GM12878 (cell line): ENCODE measurements around the gene MVB12B. TPM values are rescaled to one million over a fixed set of nuclear protein-coding genes. Genes with fewer than 3 reads are reported as not detected.

Experiments
- ATAC-seq: fragments of 200-7000 bp; cut with Tn5 transposase; 3 replicates; pipeline ENCODE4 v1.9.1; 2020; ENCODE audit warnings: mild to moderate bottlenecking, moderate library complexity
- BruUV-seq: library from RNA; stranded (reverse); fragments of 400-500 nt; replicated peaks from 2 replicates; lab custom pipeline; 2021; lab: Mats Ljungman, UMichigan
- CTCF ChIA-PET: fragments of 300-600 bp; sonication (Branson Sonifier 250); formaldehyde crosslinking; extraction: SDS; loops from one replicate; lab custom pipeline; 2021; ENCODE audit warnings: inconsistent platforms; lab: Yijun Ruan, JAX
- POLR2A ChIA-PET: fragments of 350-600 bp; formaldehyde crosslinking; extraction: SDS; loops from one replicate; lab custom pipeline; 2021; ENCODE audit warnings: inconsistent platforms; lab: Charles Lee
- RAD21 ChIA-PET: fragments of 300-600 bp; sonication (Branson Sonifier 250); formaldehyde crosslinking; loops from one replicate; lab custom pipeline; 2023; ENCODE audit warnings: antibody characterized with exemption; ENCODE audit not compliant: unreplicated experiment; lab: Charles Lee
- SMC1A ChIA-PET: fragments of 300-600 bp; sonication (Branson Sonifier 250); formaldehyde crosslinking; loops from one replicate; lab custom pipeline; 2023; ENCODE audit not compliant: unreplicated experiment, uncharacterized antibody; lab: Charles Lee
- DNase-seq: peaks from one replicate; pipeline ENCODE4 v3.0.0-alpha.2; 2011; ENCODE audit warnings: low read depth, low spot score
- FAIRE-seq: peaks from 3 replicates; lab custom pipeline; 2011; peaks lifted over from hg19 to GRCh38; lab: Jason Lieb, UNC
- H2AFZ ChIP-seq: 2 replicates; pipeline ENCODE4 v1.6.0; 2011; ENCODE audit warnings: low read depth, low read length, control low read depth; ENCODE audit not compliant: control insufficient read depth
- H3K27ac ChIP-seq: 2 replicates; pipeline ENCODE4 v1.5.1; 2011; ENCODE audit warnings: control low read depth; ENCODE audit not compliant: control insufficient read depth, insufficient read depth
- H3K27me3 ChIP-seq, 2 experiments: replicated peaks in 1 of 2; 2 replicates each; pipeline versions ENCODE4 v1.6.0 to v1.6.1; 2011; ENCODE audit warnings: low read length in 1 of 2; ENCODE audit not compliant: control insufficient read depth in 2 of 2, insufficient read depth in 2 of 2
- H3K36me3 ChIP-seq, 2 experiments: 2 replicates each; pipeline ENCODE4 v1.5.1; 2011; ENCODE audit warnings: low read length in 1 of 2; ENCODE audit not compliant: control insufficient read depth in 2 of 2, insufficient read depth in 2 of 2
- H3K4me1 ChIP-seq: 2 replicates; pipeline ENCODE4 v1.6.1; 2011; ENCODE audit warnings: mild to moderate bottlenecking, low read length, moderate library complexity, mixed read lengths; ENCODE audit not compliant: control insufficient read depth, insufficient read depth
- H3K4me2 ChIP-seq: 2 replicates; pipeline ENCODE4 v1.6.0; 2011; ENCODE audit warnings: control low read depth; ENCODE audit not compliant: control insufficient read depth, insufficient read depth
- H3K4me3 ChIP-seq: fragments of 200-600 bp; sonication (generic); 2 replicates; pipeline ENCODE4 v1.5.1; 2016
- H3K79me2 ChIP-seq: 2 replicates; pipeline ENCODE4 v1.6.0; 2011; ENCODE audit warnings: low read length; ENCODE audit not compliant: control insufficient read depth, insufficient read depth
- H3K9ac ChIP-seq: 2 replicates; pipeline ENCODE4 v1.8.0; 2011; ENCODE audit warnings: low read length, control low read depth, mixed read lengths; ENCODE audit not compliant: control insufficient read depth, insufficient read depth
- H3K9me3 ChIP-seq: replicated peaks from 3 replicates; pipeline ENCODE4 v1.5.1; 2011; ENCODE audit warnings: mild to moderate bottlenecking, low read length; ENCODE audit not compliant: control insufficient read depth, insufficient read depth
- H4K20me1 ChIP-seq: 2 replicates; pipeline ENCODE4 v1.6.0; 2011; ENCODE audit not compliant: control insufficient read depth, insufficient read depth
- ETV6 ChIP-seq, 2 experiments: fragments of 450-650 bp in 1 of 2; IDR thresholded peaks in 1 of 2; conservative IDR thresholded peaks in 1 of 2; 2 replicates each; pipeline ENCODE4 v1.6.1; 2014; ENCODE audit warnings: antibody characterized with exemption in 1 of 2, borderline replicate concordance in 1 of 2, low read depth in 1 of 2, mild to moderate bottlenecking in 1 of 2, moderate library complexity in 1 of 2
- EZH2 ChIP-seq: IDR thresholded peaks from 2 replicates; pipeline ENCODE4 v1.6.1; 2012; ENCODE audit warnings: low read depth, mild to moderate bottlenecking, control low read depth, inconsistent platforms, low read length, borderline replicate concordance; ENCODE audit not compliant: control insufficient read depth
- FOXK2 ChIP-seq: fragments of 450-650 bp; IDR thresholded peaks from 2 replicates; pipeline ENCODE4 v1.6.1; 2017; ENCODE audit warnings: mild to moderate bottlenecking, moderate library complexity
- HCFC1 ChIP-seq: fragments of 150-350 bp; IDR thresholded peaks from 2 replicates; pipeline ENCODE4 v1.6.1; 2014; ENCODE audit warnings: low read length
- RAD51 ChIP-seq: fragments of 450-650 bp; IDR thresholded peaks from 2 replicates; pipeline ENCODE4 v1.6.1; 2016; ENCODE audit warnings: moderate library complexity, mild to moderate bottlenecking, inconsistent platforms
- SIN3A ChIP-seq: IDR thresholded peaks from 2 replicates; pipeline ENCODE4 v1.6.1; 2012; ENCODE audit warnings: low read depth, low read length, improper control_type of control experiment
- TBL1XR1 ChIP-seq: IDR thresholded peaks from 2 replicates; pipeline ENCODE4 v1.6.1; 2012; ENCODE audit warnings: low read depth, low read length, improper control_type of control experiment
- ZBED1 ChIP-seq: IDR thresholded peaks from 2 replicates; pipeline ENCODE4 v1.6.1; 2016; ENCODE audit warnings: borderline replicate concordance
- ZNF207 ChIP-seq: fragments of 450-650 bp; IDR thresholded peaks from 2 replicates; pipeline ENCODE4 v1.6.1; 2014; ENCODE audit warnings: antibody characterized with exemption, mild to moderate bottlenecking, borderline replicate concordance
- WGBS: methylation state at CpG from one replicate; pipeline ENCODE4 v1.1.6; 2016; ENCODE audit warnings: low lambda C conversion rate; ENCODE audit not compliant: insufficient replicate concordance, insufficient coverage; ENCODE audit errors: missing lambda C conversion rate; 5-methylcytosine and 5-hydroxymethylcytosine counted together
- in situ Hi-C: fragments of 300-500 bp; cut with MboI; formaldehyde crosslinking; loops from 9 replicates; pipeline ENCODE4 v1.14.3; 2018; ENCODE audit warnings: mixed read lengths
- intact Hi-C: fragments of 100-400 bp; cut with micrococcal nuclease; formaldehyde crosslinking; loops from one replicate; pipeline ENCODE4 v1.14.2; 2022; ENCODE audit not compliant: unreplicated experiment
- polyA plus RNA-seq, 11 experiments: library from polyadenylated mRNA; depleted of rRNA in 4 of 11; unstranded in 6 of 11; stranded (reverse) in 5 of 11; fragments of >200 nt; fragmentation: Nextera tagmentation in 4 of 11; fragmentation: Illumina TruSeq in 1 of 11; extraction: Ambion mirVana in 4 of 11; extraction: Trizol in 1 of 11; gene quantifications; 1 replicate in 1 of 11; 2 replicates in 10 of 11; pipeline versions ENCODE4 v1.2.1 to v1.2.3, GENCODE V29; 2011 to 2016; ENCODE audit warnings: inconsistent platforms in 2 of 11, missing spikeins in 2 of 11, low read depth in 1 of 11
- total RNA-seq, 4 experiments: library from RNA; depleted of rRNA in 3 of 4; stranded (reverse); fragments of >200 nt in 3 of 4; fragmentation: Illumina TruSeq in 1 of 4; extraction: Trizol in 1 of 4; gene quantifications; 2 replicates each; pipeline versions ENCODE4 v1.2.1 to v1.2.3, GENCODE V29; 2013 to 2021
- TF ChIP-seq, protein P1 (sequence below): IDR thresholded peaks from 2 replicates; pipeline ENCODE4 v1.6.1; 2012; ENCODE audit warnings: improper control_type of control experiment, low read depth, low read length; ENCODE audit not compliant: insufficient replicate concordance
- TF ChIP-seq, protein P2 (sequence below): fragments of 450-650 bp; IDR thresholded peaks from 2 replicates; pipeline ENCODE4 v1.6.1; 2017; ENCODE audit warnings: borderline replicate concordance
- TF ChIP-seq, protein P3 (sequence below): IDR thresholded peaks from 2 replicates; pipeline ENCODE4 v1.6.1; 2011; ENCODE audit warnings: borderline replicate concordance, low read depth, mild to moderate bottlenecking, moderate library complexity, low read length; ENCODE audit not compliant: insufficient read depth, poor library complexity, severe bottlenecking

Gene MVB12B
- total and polyA plus RNA-seq, 10 of the 15 experiments (the other 5 are each of a cell fraction or from before 2014, with no cell fraction given) = 0.08 TPM; not detected in 9

DNA sequence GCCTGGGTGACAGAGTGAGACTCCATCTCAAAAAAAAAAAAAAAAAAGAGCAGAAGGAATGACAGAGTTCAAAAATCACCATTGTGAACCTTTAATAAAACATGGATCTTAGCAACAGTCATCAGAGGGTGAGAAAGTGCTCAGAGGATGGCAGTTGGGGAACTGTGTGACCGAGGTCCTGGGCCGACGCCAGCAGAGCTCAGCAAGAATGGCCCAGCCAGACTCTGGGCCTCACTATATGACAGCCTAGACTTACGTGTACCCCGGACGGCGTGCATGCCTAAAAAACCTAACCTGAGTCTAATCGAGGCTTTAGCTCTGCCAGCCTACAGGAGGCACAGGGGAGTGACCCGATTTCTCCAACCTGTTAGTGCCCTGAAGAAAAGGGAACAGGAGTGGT lies 64.3 kb downstream of the MVB12B start (continued):
- TF ChIP-seq RAD51 = no peak
- TF ChIP-seq SIN3A = no peak

DNA sequence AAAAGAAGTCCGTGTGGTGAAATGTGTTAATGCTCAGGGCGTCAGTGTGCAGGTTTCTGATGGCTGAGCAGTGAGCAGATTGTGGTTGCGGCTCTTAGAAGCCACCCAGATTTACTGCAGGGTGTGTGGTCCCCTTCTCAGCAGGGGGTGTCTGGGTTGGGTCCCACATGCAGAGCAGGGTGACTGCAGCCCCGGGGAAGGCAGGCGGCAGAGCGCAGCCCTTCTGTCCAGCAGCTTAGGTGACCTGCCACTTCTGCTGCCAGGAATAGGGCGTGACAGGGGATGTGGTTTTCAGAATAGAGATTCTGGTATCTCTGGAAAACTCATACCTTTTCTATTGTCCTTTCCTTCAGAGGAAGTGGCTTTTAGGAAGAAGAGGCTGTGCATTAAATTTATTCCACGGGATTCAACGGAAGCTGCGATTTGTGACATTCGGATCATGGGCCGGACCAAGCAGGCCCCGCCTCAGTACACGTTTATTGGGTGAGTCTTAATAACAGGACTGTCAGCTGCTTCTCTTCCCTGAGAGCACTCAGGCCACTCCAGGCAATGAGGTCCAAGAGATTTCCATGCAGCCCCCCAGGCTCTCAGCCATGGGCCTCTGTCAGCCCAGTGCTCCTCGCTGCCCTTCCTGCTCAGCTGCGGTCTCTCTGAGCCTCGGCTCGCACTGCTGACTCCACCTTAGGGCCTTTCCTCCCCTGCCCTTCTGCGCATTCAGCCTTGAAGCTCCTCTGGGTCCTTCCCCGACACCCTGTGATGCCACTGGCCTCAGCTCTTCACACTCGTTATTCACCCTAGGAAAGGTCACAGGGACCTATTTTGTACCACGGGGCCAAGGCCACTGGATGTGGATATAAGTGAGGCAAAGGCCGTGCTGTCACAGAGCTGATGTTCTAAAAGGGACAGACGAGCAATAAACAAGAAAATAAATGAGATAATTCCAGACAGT lies 65.4 kb downstream of the MVB12B start:
- Histone ChIP-seq H3K9me3 (no peaks in the 10 kb centered on the region), H3K4me2 (no peak overlapping the region), H3K79me2 (no peaks in the 10 kb centered on the region), H3K36me3 (no peaks in the 10 kb centered on the region)
- no peak for DNase-seq
- POLR2A ChIA-PET = no interaction called here
- TF ChIP-seq, protein P1, sequence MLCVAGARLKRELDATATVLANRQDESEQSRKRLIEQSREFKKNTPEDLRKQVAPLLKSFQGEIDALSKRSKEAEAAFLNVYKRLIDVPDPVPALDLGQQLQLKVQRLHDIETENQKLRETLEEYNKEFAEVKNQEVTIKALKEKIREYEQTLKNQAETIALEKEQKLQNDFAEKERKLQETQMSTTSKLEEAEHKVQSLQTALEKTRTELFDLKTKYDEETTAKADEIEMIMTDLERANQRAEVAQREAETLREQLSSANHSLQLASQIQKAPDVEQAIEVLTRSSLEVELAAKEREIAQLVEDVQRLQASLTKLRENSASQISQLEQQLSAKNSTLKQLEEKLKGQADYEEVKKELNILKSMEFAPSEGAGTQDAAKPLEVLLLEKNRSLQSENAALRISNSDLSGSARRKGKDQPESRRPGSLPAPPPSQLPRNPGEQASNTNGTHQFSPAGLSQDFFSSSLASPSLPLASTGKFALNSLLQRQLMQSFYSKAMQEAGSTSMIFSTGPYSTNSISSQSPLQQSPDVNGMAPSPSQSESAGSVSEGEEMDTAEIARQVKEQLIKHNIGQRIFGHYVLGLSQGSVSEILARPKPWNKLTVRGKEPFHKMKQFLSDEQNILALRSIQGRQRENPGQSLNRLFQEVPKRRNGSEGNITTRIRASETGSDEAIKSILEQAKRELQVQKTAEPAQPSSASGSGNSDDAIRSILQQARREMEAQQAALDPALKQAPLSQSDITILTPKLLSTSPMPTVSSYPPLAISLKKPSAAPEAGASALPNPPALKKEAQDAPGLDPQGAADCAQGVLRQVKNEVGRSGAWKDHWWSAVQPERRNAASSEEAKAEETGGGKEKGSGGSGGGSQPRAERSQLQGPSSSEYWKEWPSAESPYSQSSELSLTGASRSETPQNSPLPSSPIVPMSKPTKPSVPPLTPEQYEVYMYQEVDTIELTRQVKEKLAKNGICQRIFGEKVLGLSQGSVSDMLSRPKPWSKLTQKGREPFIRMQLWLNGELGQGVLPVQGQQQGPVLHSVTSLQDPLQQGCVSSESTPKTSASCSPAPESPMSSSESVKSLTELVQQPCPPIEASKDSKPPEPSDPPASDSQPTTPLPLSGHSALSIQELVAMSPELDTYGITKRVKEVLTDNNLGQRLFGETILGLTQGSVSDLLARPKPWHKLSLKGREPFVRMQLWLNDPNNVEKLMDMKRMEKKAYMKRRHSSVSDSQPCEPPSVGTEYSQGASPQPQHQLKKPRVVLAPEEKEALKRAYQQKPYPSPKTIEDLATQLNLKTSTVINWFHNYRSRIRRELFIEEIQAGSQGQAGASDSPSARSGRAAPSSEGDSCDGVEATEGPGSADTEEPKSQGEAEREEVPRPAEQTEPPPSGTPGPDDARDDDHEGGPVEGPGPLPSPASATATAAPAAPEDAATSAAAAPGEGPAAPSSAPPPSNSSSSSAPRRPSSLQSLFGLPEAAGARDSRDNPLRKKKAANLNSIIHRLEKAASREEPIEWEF = no peak
- no peak for TF ChIP-seq ZBED1
- no peak for TF ChIP-seq FOXK2
- TF ChIP-seq EZH2 = no peak
- TF ChIP-seq, protein P2, sequence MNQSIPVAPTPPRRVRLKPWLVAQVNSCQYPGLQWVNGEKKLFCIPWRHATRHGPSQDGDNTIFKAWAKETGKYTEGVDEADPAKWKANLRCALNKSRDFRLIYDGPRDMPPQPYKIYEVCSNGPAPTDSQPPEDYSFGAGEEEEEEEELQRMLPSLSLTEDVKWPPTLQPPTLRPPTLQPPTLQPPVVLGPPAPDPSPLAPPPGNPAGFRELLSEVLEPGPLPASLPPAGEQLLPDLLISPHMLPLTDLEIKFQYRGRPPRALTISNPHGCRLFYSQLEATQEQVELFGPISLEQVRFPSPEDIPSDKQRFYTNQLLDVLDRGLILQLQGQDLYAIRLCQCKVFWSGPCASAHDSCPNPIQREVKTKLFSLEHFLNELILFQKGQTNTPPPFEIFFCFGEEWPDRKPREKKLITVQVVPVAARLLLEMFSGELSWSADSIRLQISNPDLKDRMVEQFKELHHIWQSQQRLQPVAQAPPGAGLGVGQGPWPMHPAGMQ = no peak
- TF ChIP-seq ETV6 (conservative IDR thresholded peaks at IDR 0.05 in 1 of 2, IDR thresholded peaks at IDR 0.05 in 1 of 2; ENCODE audit: borderline replicate concordance in 1 of 2, low read depth in 1 of 2) = no peak
- TF ChIP-seq TBL1XR1 = no peak
- TF ChIP-seq ZNF207 = no peak
- TF ChIP-seq HCFC1 = no peak
- TF ChIP-seq, protein P3, sequence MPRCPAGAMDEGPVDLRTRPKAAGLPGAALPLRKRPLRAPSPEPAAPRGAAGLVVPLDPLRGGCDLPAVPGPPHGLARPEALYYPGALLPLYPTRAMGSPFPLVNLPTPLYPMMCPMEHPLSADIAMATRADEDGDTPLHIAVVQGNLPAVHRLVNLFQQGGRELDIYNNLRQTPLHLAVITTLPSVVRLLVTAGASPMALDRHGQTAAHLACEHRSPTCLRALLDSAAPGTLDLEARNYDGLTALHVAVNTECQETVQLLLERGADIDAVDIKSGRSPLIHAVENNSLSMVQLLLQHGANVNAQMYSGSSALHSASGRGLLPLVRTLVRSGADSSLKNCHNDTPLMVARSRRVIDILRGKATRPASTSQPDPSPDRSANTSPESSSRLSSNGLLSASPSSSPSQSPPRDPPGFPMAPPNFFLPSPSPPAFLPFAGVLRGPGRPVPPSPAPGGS = no peak
- TF ChIP-seq, all 136 proteins: peak for 0
- in situ Hi-C loops (no loop called here), intact Hi-C loops (no loop called here)
- ChIA-PET SMC1A (no interaction called here), CTCF (interaction anchor here (0.6 kb wide), 1 partner anchor 163 kb away, joined by 3 read pairs; no protein-coding TSS in a partner anchor), RAD21 (no interaction called here)
- 48% methylated on average over 24 of the region's 24 CpGs for WGBS
- Histone ChIP-seq H3K9ac (no peak overlapping the region), H2AFZ (no peak overlapping the region), H3K27me3 (no peaks in the 10 kb centered on the region; a peak in 1 of 4 replicates), H3K4me1 (peaks cover 3% of the 10 kb centered on the region), H3K4me3 (no peak overlapping the region), H3K27ac (no peak overlapping the region), H4K20me1 (no peaks in the 10 kb centered on the region)
- no TSS peak for BruUV-seq
- no peak for ATAC-seq
- FAIRE-seq = no peak
